OCI-LY1 (cell line): Measurements from ENCODE around the gene CORO1C.

ENCODE experiments used
- H2AFZ ChIP-seq: fragments of 200-600 bp; sonication (generic), shearing (Covaris generic); 2 replicates; pipeline ENCODE4 v1.6.0; 2014; ENCODE audit warnings: antibody characterized with exemption, mild to moderate bottlenecking, low read length
- H3F3A ChIP-seq: fragments of 200-600 bp; sonication (generic), shearing (Covaris generic); 2 replicates; pipeline ENCODE4 v1.6.0; 2014; ENCODE audit warnings: mild to moderate bottlenecking, antibody characterized with exemption, low read length, moderate library complexity; ENCODE audit not compliant: insufficient read depth
- H3K27ac ChIP-seq: fragments of 200-600 bp; sonication (generic); 2 replicates; pipeline ENCODE4 v1.5.1; 2014; ENCODE audit warnings: low read length, mixed run types, mild to moderate bottlenecking, low read depth; ENCODE audit not compliant: poor library complexity, severe bottlenecking
- H3K27me3 ChIP-seq: fragments of 200-600 bp; sonication (generic); 2 replicates; pipeline ENCODE4 v1.6.0; 2014; ENCODE audit warnings: antibody characterized with exemption, mild to moderate bottlenecking, low read length, moderate library complexity; ENCODE audit not compliant: insufficient read depth
- H3K36me3 ChIP-seq: fragments of 200-600 bp; sonication (generic); 2 replicates; pipeline ENCODE4 v1.6.1; 2014; ENCODE audit warnings: mild to moderate bottlenecking, antibody characterized with exemption, low read length, moderate library complexity, mixed read lengths; ENCODE audit not compliant: insufficient read depth
- H3K4me1 ChIP-seq: fragments of 200-600 bp; sonication (generic); 2 replicates; pipeline ENCODE4 v1.5.1; 2014; ENCODE audit warnings: mild to moderate bottlenecking, low read length, moderate library complexity; ENCODE audit not compliant: insufficient read depth, severe bottlenecking
- H3K4me2 ChIP-seq: fragments of 200-600 bp; sonication (generic), shearing (Covaris generic); 2 replicates; pipeline ENCODE4 v1.6.1; 2014; ENCODE audit warnings: low read length
- H3K4me3 ChIP-seq: fragments of 200-600 bp; sonication (generic); 2 replicates; pipeline ENCODE4 v1.5.1; 2014; ENCODE audit warnings: low read length, low read depth, mild to moderate bottlenecking, mixed read lengths; ENCODE audit not compliant: poor library complexity, severe bottlenecking
- H3K79me2 ChIP-seq: fragments of 200-600 bp; shearing (Covaris generic); 2 replicates; pipeline ENCODE4 v1.6.1; 2016; ENCODE audit warnings: mixed run types, low read length, mixed read lengths; ENCODE audit not compliant: insufficient read depth
- H3K9ac ChIP-seq: fragments of 200-600 bp; sonication (generic), shearing (Covaris generic); 2 replicates; pipeline ENCODE4 v1.6.1; 2014; ENCODE audit warnings: mild to moderate bottlenecking, low read length, mixed read lengths
- H3K9me2 ChIP-seq: fragments of 200-600 bp; sonication (generic), shearing (Covaris generic); 2 replicates; pipeline ENCODE4 v1.6.1; 2014; ENCODE audit warnings: low read depth, mild to moderate bottlenecking, low read length, mixed read lengths
- H3K9me3 ChIP-seq: fragments of 200-600 bp; shearing (Covaris generic); 2 replicates; pipeline ENCODE4 v1.6.1; 2014; ENCODE audit warnings: low read length, mixed read lengths
- H4K20me1 ChIP-seq: fragments of 200-600 bp; sonication (generic), shearing (Covaris generic); 2 replicates; pipeline ENCODE4 v1.6.0; 2016; ENCODE audit warnings: mild to moderate bottlenecking, low read length; ENCODE audit not compliant: insufficient read depth
- EZH2 ChIP-seq: fragments of 200-600 bp; sonication (generic), shearing (Covaris generic); IDR thresholded peaks from 2 replicates; pipeline ENCODE4 v1.8.0; 2017; ENCODE audit warnings: borderline replicate concordance, mixed run types, mild to moderate bottlenecking, antibody characterized with exemption, low read length, moderate library complexity, mixed read lengths
- TF ChIP-seq, protein P1 (sequence below): fragments of 200-600 bp; sonication (generic), shearing (Covaris generic); IDR thresholded peaks from 2 replicates; pipeline ENCODE4 v1.5.1; 2017; ENCODE audit warnings: mild to moderate bottlenecking, antibody characterized with exemption, low read length, moderate library complexity, mixed read lengths

CORO1C gene

DNA sequence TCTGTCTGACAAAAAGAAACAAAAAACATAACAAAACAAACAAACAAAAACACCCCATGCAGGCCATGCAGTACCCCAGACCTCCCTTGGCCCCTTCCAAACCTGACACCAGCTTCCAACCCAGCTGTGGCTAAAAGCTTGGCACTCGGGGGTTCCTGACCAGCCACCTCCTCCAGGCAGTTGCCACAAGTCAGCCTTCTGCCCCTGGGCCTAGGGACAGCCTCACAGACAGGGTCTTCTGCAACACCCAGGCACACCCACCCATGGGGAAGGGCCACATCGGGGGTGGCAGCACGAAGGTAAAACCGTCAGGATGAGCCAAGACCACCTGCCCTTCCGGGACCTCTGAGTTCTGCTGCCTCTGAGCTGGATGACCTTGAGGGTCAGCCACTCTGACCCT is 122.7 kb downstream of the CORO1C start:
- Histone ChIP-seq H3K27ac (no peak overlapping the region), H3K9me2 (no peaks in the 10 kb centered on the region), H3F3A (no peaks in the 10 kb centered on the region), H3K9ac (no peak overlapping the region), H3K9me3 (no peaks in the 10 kb centered on the region), H3K79me2 (no peaks in the 10 kb centered on the region), H3K4me2 (no peak overlapping the region), H3K36me3 (no peaks in the 10 kb centered on the region), H4K20me1 (no peaks in the 10 kb centered on the region), H3K4me1 (no peaks in the 10 kb centered on the region), H2AFZ (no peak overlapping the region), H3K4me3 (no peak overlapping the region), H3K27me3 (no peaks in the 10 kb centered on the region)
- no peak for TF ChIP-seq EZH2
- TF ChIP-seq, protein P1, sequence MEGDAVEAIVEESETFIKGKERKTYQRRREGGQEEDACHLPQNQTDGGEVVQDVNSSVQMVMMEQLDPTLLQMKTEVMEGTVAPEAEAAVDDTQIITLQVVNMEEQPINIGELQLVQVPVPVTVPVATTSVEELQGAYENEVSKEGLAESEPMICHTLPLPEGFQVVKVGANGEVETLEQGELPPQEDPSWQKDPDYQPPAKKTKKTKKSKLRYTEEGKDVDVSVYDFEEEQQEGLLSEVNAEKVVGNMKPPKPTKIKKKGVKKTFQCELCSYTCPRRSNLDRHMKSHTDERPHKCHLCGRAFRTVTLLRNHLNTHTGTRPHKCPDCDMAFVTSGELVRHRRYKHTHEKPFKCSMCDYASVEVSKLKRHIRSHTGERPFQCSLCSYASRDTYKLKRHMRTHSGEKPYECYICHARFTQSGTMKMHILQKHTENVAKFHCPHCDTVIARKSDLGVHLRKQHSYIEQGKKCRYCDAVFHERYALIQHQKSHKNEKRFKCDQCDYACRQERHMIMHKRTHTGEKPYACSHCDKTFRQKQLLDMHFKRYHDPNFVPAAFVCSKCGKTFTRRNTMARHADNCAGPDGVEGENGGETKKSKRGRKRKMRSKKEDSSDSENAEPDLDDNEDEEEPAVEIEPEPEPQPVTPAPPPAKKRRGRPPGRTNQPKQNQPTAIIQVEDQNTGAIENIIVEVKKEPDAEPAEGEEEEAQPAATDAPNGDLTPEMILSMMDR, result no peak

DNA sequence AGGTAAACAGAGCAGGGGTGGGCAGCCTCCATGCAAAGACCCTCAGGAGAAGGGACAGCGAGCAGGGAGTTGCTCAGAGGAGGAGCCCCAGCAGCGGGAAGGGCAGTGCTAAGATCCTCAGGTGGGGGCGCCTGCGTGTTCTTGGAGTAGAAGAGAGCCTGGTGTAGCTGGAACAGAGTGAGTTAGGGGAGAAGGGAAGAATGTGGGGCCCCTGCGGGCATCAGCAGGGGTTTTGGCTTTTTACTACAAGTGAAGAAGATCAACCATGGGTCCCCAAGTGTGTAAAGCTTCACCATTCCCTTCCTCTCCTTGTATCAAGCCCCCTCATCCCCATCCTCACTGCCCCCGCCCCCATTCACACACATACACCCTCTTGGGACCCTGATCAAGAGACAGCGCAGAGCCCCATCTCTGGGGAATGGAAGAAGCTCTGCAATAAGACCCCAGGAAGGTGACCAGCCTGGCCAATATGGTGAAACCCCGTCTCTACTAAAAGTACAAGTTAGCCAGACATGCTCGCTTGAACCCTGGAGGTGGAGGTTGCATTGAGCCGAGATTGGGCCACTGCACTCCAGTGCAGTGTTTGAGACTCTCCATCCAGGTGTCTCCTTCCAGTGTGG is 123.2 kb downstream of the CORO1C start:
- Histone ChIP-seq H3K27ac (no peak overlapping the region), H2AFZ (no peak overlapping the region), H3K4me2 (no peak overlapping the region), H3F3A (no peaks in the 10 kb centered on the region), H3K9me2 (no peaks in the 10 kb centered on the region), H4K20me1 (no peaks in the 10 kb centered on the region), H3K9ac (no peak overlapping the region), H3K4me3 (no peak overlapping the region), H3K36me3 (no peaks in the 10 kb centered on the region), H3K79me2 (no peaks in the 10 kb centered on the region), H3K27me3 (no peaks in the 10 kb centered on the region), H3K4me1 (no peaks in the 10 kb centered on the region), H3K9me3 (no peaks in the 10 kb centered on the region)
- no peak for TF ChIP-seq EZH2
- TF ChIP-seq, protein P1, result no peak

DNA sequence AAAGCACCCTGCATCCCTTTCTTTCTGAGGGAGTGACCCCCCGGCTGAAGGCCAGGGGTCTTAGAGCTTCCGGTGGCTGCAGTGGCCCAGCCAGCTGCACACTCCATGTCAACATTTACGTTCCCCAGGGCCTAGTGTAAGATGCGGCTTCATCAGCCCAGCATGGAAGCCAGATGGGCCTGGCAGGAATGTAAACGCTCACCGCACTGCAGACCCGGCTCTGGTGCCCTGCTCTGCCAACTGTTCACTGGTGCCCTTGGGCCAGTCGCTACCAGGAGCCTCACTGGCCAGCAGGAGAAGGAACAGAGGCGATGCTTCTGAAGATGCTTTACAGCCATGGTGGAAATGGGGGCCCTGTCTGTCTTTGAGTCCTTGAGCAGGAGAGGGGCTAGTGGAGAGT is 124.8 kb downstream of the CORO1C start:
- H3K36me3 ChIP-seq, result no peaks in the 10 kb centered on the region
- H3K27me3 ChIP-seq, result no peaks in the 10 kb centered on the region
- TF ChIP-seq, protein P1, result no peak
- no peak for TF ChIP-seq EZH2
- no peaks in the 10 kb centered on the region for H3K4me1 ChIP-seq
- no peak overlapping the region for H3K4me3 ChIP-seq
- no peak overlapping the region for H3K9ac ChIP-seq
- no peaks in the 10 kb centered on the region for H3K79me2 ChIP-seq
- no peak overlapping the region for H2AFZ ChIP-seq
- H3K27ac ChIP-seq, result no peak overlapping the region
- no peaks in the 10 kb centered on the region for H3K9me3 ChIP-seq
- no peaks in the 10 kb centered on the region for H4K20me1 ChIP-seq
- H3K9me2 ChIP-seq, result no peaks in the 10 kb centered on the region
- no peak overlapping the region for H3K4me2 ChIP-seq
- H3F3A ChIP-seq, result no peaks in the 10 kb centered on the region
